Fibroblast of skin of back (primary cell): ENCODE results near the gene ADGRA3.

Experiments used
- DNase-seq: peaks from one replicate; pipeline ENCODE4 v3.0.0-alpha.2; 2013

The ADGRA3 gene

DNA sequence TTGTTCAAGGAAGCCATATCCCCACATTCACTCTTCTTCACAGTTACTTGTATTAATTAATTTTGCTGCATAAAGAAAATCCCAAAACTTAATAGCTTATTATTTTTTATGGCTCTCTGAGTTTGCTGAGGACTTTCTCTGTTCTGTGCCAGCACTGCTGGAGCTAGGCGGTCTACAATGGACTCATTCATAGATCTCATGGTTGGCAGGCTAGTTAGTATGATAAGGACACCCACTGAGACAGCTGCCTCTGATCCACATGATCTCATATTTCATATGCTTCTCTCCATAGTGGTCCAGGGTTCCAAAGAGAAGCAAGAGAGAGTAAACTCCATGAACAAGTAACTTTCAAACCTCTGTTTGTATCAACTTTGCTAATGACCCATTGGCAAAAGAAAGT is 170.2 kb downstream of the ADGRA3 start:
- DNase-seq = no peak

DNA sequence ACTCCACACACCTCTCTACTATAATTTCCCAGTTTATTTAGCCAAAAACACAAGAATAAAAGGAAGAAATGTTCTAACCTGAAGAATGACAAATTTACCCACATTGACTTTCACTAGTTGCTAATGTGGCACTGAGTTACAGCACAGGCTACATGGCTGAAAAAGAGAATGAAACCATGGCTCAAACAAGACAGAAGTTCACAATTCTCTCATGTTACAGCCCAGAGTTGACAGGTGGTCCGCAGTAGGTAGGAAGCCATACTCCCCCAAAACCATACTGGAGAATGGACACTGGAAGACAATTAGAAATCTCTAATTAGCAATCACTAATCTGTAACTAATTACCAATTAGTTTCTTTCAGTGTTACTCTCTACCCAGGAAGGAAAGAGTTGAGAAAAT is 170.8 kb downstream of the ADGRA3 start:
- no peak for DNase-seq

DNA sequence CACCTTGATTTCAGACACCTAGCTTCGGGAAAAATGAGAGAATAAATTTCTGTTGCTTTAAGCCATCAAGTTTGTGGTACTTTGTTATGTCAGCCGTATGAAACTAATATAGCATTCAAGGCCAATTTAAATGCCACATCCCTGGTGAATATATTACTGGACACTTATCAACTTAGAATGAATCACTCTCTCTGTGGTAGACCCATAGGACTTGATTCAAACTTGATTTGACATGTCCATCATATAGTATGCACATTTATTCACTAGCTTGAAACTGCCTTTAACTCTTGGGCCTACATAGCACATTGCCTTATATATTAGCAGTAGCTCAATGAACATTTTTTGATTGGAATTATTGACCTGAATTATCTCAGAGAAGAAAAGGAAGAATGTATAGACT is 172.3 kb downstream of the ADGRA3 start:
- no peak for DNase-seq

DNA sequence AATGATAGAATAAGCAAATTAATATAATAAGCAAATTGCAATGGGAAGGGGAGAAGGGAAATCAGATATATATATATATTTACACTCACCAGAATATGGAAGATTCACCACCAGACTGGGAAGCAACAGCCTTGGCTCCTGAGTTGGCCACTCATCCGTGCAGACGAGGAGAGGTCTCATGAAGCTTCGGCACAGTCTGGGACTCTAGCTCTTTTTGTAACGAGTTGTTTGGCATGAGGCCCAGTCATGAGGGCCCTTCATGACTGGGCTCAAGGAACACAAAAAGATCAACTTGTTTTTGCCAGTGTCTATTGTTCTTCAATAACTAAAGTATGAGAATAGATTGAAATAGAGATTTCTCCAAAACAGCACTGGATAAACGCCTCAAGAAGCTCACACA is 176.4 kb downstream of the ADGRA3 start:
- no peak for DNase-seq

DNA sequence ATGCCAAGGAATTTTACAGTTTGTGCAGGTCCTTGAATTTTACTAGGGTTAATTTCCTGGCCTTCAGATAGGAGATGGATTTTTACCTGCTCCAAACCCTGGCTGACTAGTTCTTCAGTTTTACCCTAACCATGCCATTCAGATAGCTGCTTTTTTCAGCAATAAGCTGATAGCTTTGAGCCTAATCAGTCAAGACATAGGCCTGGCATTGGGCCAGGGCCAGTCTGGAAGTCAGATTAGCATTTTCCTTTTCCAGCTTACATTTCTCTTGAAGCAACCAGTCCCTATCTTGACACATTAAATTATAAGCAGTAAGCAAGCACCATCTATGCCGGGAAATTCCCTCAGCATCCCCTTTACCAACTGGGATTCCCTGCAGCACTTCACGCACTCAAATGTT is 177.1 kb downstream of the ADGRA3 start:
- DNase-seq = no peak
